A549 (cell line): ENCODE measurements around the gene KIF5C. TPM values are rescaled to one million over a fixed set of nuclear protein-coding genes. Genes with fewer than 3 reads are reported as not detected.
A peak's percentile ranks its signal among the peaks of the same experiment; 100 is the strongest.

Experiments used
- ATAC-seq, 2 experiments: fragments of 200-7000 bp in 1 of 2; fragments of >200 bp in 1 of 2; cut with Nextera tagmentation in 1 of 2; cut with Tn5 transposase in 1 of 2; 3 replicates each; pipeline versions ENCODE4 v1.8.0 to v1.9.1; 2018 to 2020; ENCODE audit warnings: mild to moderate bottlenecking in 1 of 2, moderate library complexity in 1 of 2
- CTCF ChIA-PET: fragments of 300-600 bp; sonication (Branson Sonifier 250); formaldehyde crosslinking; extraction: SDS; loops from one replicate; lab custom pipeline; 2021; ENCODE audit warnings: antibody characterized with exemption, inconsistent platforms; lab: Yijun Ruan, JAX
- POLR2A ChIA-PET: fragments of 350-600 bp; formaldehyde crosslinking; extraction: SDS; loops from one replicate; lab custom pipeline; 2021; ENCODE audit warnings: antibody characterized with exemption, inconsistent platforms; lab: Yijun Ruan, JAX
- DNase-seq, 2 experiments: peaks; one replicate each; pipeline versions ENCODE4 v3.0.0 to v3.0.0-alpha.2; 2011 to 2016; ENCODE audit warnings: low read depth in 1 of 2, low spot score in 1 of 2
- FAIRE-seq: peaks from 2 replicates; lab custom pipeline; 2011; peaks lifted over from hg19 to GRCh38; lab: Jason Lieb, UNC
- H3K27ac ChIP-seq, 2 experiments: fragments of >200 bp; sonication (Bioruptor Twin); formaldehyde crosslinking; 3 replicates each; pipeline ENCODE4 v1.5.1; 2016 to 2017
- H3K4me1 ChIP-seq: fragments of >200 bp; sonication (Bioruptor Twin); formaldehyde crosslinking; 3 replicates; pipeline ENCODE4 v1.6.1; 2016
- H3K4me2 ChIP-seq: fragments of >200 bp; sonication (Bioruptor Twin); formaldehyde crosslinking; 3 replicates; pipeline ENCODE4 v1.6.1; 2016
- H3K4me3 ChIP-seq: fragments of >200 bp; sonication (Bioruptor Twin); formaldehyde crosslinking; 3 replicates; pipeline ENCODE4 v1.5.1; 2016
- H3K9me3 ChIP-seq: fragments of >200 bp; sonication (Bioruptor Twin); formaldehyde crosslinking; 3 replicates; pipeline ENCODE4 v1.6.1; 2016
- BHLHE40 ChIP-seq: IDR thresholded peaks from 2 replicates; pipeline ENCODE4 v1.6.1; 2012; ENCODE audit warnings: low read depth, low read length, inconsistent platforms
- CHD4 ChIP-seq: fragments of 200-600 bp; sonication (generic); IDR thresholded peaks from 2 replicates; pipeline ENCODE4 v1.6.1; 2016; ENCODE audit warnings: antibody characterized with exemption, mild to moderate bottlenecking, borderline replicate concordance
- CTCF ChIP-seq: fragments of >200 bp; sonication (Bioruptor Twin); formaldehyde crosslinking; IDR thresholded peaks from 3 replicates; pipeline ENCODE4 v1.5.1; 2016
- E2F6 ChIP-seq: IDR thresholded peaks from 2 replicates; pipeline ENCODE4 v1.6.1; 2012; ENCODE audit warnings: low read depth, borderline replicate concordance
- FOSL2 ChIP-seq, 2 experiments: fragments of 450-650 bp in 1 of 2; fragments of >200 bp in 1 of 2; sonication (Bioruptor Twin) in 1 of 2; formaldehyde crosslinking; IDR thresholded peaks; 2 replicates each; pipeline versions ENCODE4 v1.5.0 to v1.6.1; 2016 to 2020; ENCODE audit warnings: mild to moderate bottlenecking in 1 of 2, moderate library complexity in 1 of 2
- KDM1A ChIP-seq: fragments of 200-600 bp; sonication (generic); IDR thresholded peaks from 2 replicates; pipeline ENCODE4 v1.6.1; 2016; ENCODE audit warnings: low read depth, mild to moderate bottlenecking
- MAX ChIP-seq: IDR thresholded peaks from 2 replicates; pipeline ENCODE4 v1.6.1; 2012
- RAD21 ChIP-seq, 2 experiments: fragments of >200 bp in 1 of 2; sonication (Bioruptor Twin) in 1 of 2; formaldehyde crosslinking in 1 of 2; IDR thresholded peaks in 1 of 2; conservative IDR thresholded peaks in 1 of 2; 2 replicates in 1 of 2; 3 replicates in 1 of 2; pipeline ENCODE4 v1.6.1; 2012 to 2018; ENCODE audit warnings: inconsistent platforms in 1 of 2
- REST ChIP-seq: fragments of 200-600 bp; sonication (generic); IDR thresholded peaks from 2 replicates; pipeline ENCODE4 v1.6.1; 2016; ENCODE audit warnings: antibody characterized with exemption, mild to moderate bottlenecking, moderate library complexity
- RFX5 ChIP-seq: fragments of 450-650 bp; IDR thresholded peaks from 2 replicates; pipeline ENCODE4 v1.7.1; 2014; ENCODE audit warnings: antibody characterized with exemption, mild to moderate bottlenecking, moderate library complexity
- RNF2 ChIP-seq: fragments of 200-600 bp; sonication (generic); IDR thresholded peaks from 2 replicates; pipeline ENCODE4 v1.6.1; 2016; ENCODE audit warnings: low read depth, mild to moderate bottlenecking, antibody characterized with exemption, moderate library complexity, borderline replicate concordance
- SMC3 ChIP-seq: fragments of >200 bp; sonication (Bioruptor Twin); formaldehyde crosslinking; IDR thresholded peaks from 3 replicates; pipeline ENCODE4 v1.6.1; 2018; ENCODE audit warnings: inconsistent platforms
- USF2 ChIP-seq: fragments of 450-650 bp; IDR thresholded peaks from 2 replicates; pipeline ENCODE4 v1.6.1; 2014; ENCODE audit warnings: antibody characterized with exemption
- ZFP36 ChIP-seq: fragments of 450-650 bp; IDR thresholded peaks from 2 replicates; pipeline ENCODE4 v1.6.1; 2014; ENCODE audit warnings: borderline replicate concordance; ENCODE audit not compliant: partially characterized antibody
- WGBS: methylation state at CpG from one replicate; pipeline ENCODE4 v1.1.6; 2017; ENCODE audit errors: missing lambda C conversion rate; 5-methylcytosine and 5-hydroxymethylcytosine counted together
- polyA plus RNA-seq, 4 experiments: library from polyadenylated mRNA; depleted of rRNA in 3 of 4; stranded (reverse); fragments of >200 nt; fragmentation: RNase III in 1 of 4; extraction: RNeasy Plus Mini Kit Qiagen cat#74134 plus additional on column Dnase treatment in 1 of 4; gene quantifications; 2 replicates in 3 of 4; 3 replicates in 1 of 4; pipeline ENCODE4 v1.2.3, GENCODE V29; 2011 to 2017

KIF5C gene
- polyA plus RNA-seq, 2 of the 4 experiments (the other 2 are of a cell fraction), result 0.27 to 0.30 TPM

- no peak for ATAC-seq
- POLR2A ChIA-PET, result no interaction called here
- 20% methylated on average over 4 of the region's 4 CpGs for WGBS
Observed at GRCh38 chr2:149015926-149016563, 141.0 kb downstream of the KIF5C start.

GRCh38 chr2:149017116-149017985 lies 142.3 kb downstream of the KIF5C start:
- no peak for FAIRE-seq
- H3K4me3 ChIP-seq, result no peak overlapping the region
- POLR2A ChIA-PET, result no interaction called here

More at GRCh38 chr2:149015926-149016563, 141.0 kb downstream of the KIF5C start:
- H3K4me2 ChIP-seq, result no peak overlapping the region
- DNase-seq (no peak), FAIRE-seq (no peak)
- H3K9me3 ChIP-seq, result no peaks in the 10 kb centered on the region
- H3K4me3 ChIP-seq, result no peak overlapping the region
- CTCF ChIA-PET, result interaction anchor here (1.0 to 6.1 kb wide), 18 partner anchors 8 to 556 kb away, joined by 3 to 88 read pairs (median 6); no protein-coding TSS in a partner anchor
- H3K4me1 ChIP-seq, result no peaks in the 10 kb centered on the region
- TF ChIP-seq RNF2 (no peak), CHD4 (no peak)
- no peak overlapping the region for H3K27ac ChIP-seq

More at GRCh38 chr2:149017116-149017985, 142.3 kb downstream of the KIF5C start:
- 41% methylated on average over 14 of the region's 14 CpGs for WGBS
- DNase-seq (peak; percentile 49 to 68), ATAC-seq (peak; percentile 84 to 94; a peak in 5 of 6 replicates)
- Histone ChIP-seq H3K4me1 (no peaks in the 10 kb centered on the region), H3K9me3 (no peaks in the 10 kb centered on the region), H3K4me2 (no peak overlapping the region), H3K27ac (no peak overlapping the region)
- no peak for TF ChIP-seq RFX5
- TF ChIP-seq RAD21 (conservative IDR thresholded peaks at IDR 0.05 in 1 of 2, IDR thresholded peaks at IDR 0.05 in 1 of 2), result peak; percentile 74 to 77
- no peak for TF ChIP-seq ZFP36
- no peak for TF ChIP-seq BHLHE40
- TF ChIP-seq KDM1A, result no peak
- TF ChIP-seq REST, result no peak
- no peak for TF ChIP-seq USF2
- TF ChIP-seq MAX, result no peak
- TF ChIP-seq FOSL2 (IDR thresholded peaks at IDR 0.05), result no peak
- TF ChIP-seq FOSL2 (CRISPR knock-in tag; IDR thresholded peaks at IDR 0.05), result no peak
- TF ChIP-seq E2F6, result no peak
- TF ChIP-seq CTCF, result peak; percentile 89
- peak; percentile 87 for TF ChIP-seq SMC3
- CTCF ChIA-PET, result interaction anchor here (0.6 to 6.1 kb wide), 36 partner anchors 8 to 555 kb away, joined by 3 to 88 read pairs (median 4); partner anchors contain the start of gene LYPD6B
